K562 (cell line): ENCODE measurements around the gene ASCC3. TPM values are rescaled to one million over a fixed set of nuclear protein-coding genes. Genes with fewer than 3 reads are reported as not detected.
A peak's percentile ranks its signal among the peaks of the same experiment; 100 is the strongest.

Experiments used
- ATAC-seq: fragments of 200-7000 bp; cut with Tn5 transposase; 3 replicates; pipeline ENCODE4 v1.9.1; 2020; ENCODE audit warnings: moderate library complexity
- BruUV-seq: library from RNA; stranded (reverse); fragments of 400-500 nt; replicated peaks from 2 replicates; lab custom pipeline; 2021; lab: Mats Ljungman, UMichigan
- CTCF ChIA-PET: fragments of 300-600 bp; formaldehyde crosslinking; extraction: SDS; loops from one replicate; lab custom pipeline; 2021; ENCODE audit warnings: low intra/inter-chr PET ratio; lab: Yijun Ruan, JAX
- POLR2A ChIA-PET: fragments of 300-600, 350-650 bp; sonication (Branson Sonifier 250); formaldehyde crosslinking; extraction: SDS; loops from one replicate; lab custom pipeline; 2021; ENCODE audit warnings: antibody characterized with exemption, inconsistent platforms; lab: Yijun Ruan, JAX
- DNase-seq, 4 experiments: peaks; one replicate each; pipeline versions ENCODE4 v3.0.0 to v3.0.0-alpha.2; 2011 to 2018; ENCODE audit warnings: low spot score in 3 of 4, mixed read lengths in 3 of 4; ENCODE audit errors: extremely low read depth in 1 of 4
- FAIRE-seq: peaks from 2 replicates; lab custom pipeline; 2011; peaks lifted over from hg19 to GRCh38; lab: Jason Lieb, UNC
- H2AFZ ChIP-seq: 2 replicates; pipeline ENCODE4 v1.6.0; 2011; ENCODE audit warnings: low read depth, low read length, control low read depth, inconsistent platforms
- H3K27ac ChIP-seq: fragments of 200-600 bp; 3 replicates; pipeline ENCODE4 v1.8.0; 2011; ENCODE audit warnings: low read depth, mild to moderate bottlenecking, control low read depth, inconsistent platforms, low read length, moderate library complexity, mixed read lengths; ENCODE audit errors: extremely low read depth
- H3K27me3 ChIP-seq, 2 experiments: fragments of 300-600 bp in 1 of 2; 2 replicates in 1 of 2; 3 replicates in 1 of 2; pipeline versions ENCODE4 v1.6.0 to v1.8.0; 2011; ENCODE audit warnings: inconsistent platforms in 2 of 2, low read length in 2 of 2, mild to moderate bottlenecking in 1 of 2, mixed read lengths in 1 of 2, moderate library complexity in 1 of 2; ENCODE audit not compliant: control insufficient read depth in 2 of 2, insufficient read depth in 2 of 2
- H3K36me3 ChIP-seq: fragments of 300-600 bp; 3 replicates; pipeline ENCODE4 v1.8.0; 2011; ENCODE audit warnings: mild to moderate bottlenecking, low read length, inconsistent platforms; ENCODE audit not compliant: control insufficient read depth, insufficient read depth
- H3K4me1 ChIP-seq, 2 experiments: fragments of 200-600 bp in 1 of 2; replicated peaks in 1 of 2; 2 replicates in 1 of 2; 3 replicates in 1 of 2; pipeline versions ENCODE4 v1.5.1 to v1.8.0; 2011; ENCODE audit warnings: inconsistent platforms in 2 of 2, low read length in 2 of 2, mild to moderate bottlenecking in 1 of 2, mixed read lengths in 1 of 2, moderate library complexity in 1 of 2; ENCODE audit not compliant: control insufficient read depth in 2 of 2, insufficient read depth in 2 of 2
- H3K4me2 ChIP-seq: 2 replicates; pipeline ENCODE4 v1.6.1; 2011; ENCODE audit warnings: low read length, control low read depth, inconsistent platforms, mixed read lengths; ENCODE audit not compliant: insufficient read depth
- H3K4me3 ChIP-seq: fragments of 200-600 bp; sonication (generic), shearing (Covaris generic); 2 replicates; pipeline ENCODE4 v1.5.1; 2016; ENCODE audit warnings: control low read depth, inconsistent platforms
- H3K79me2 ChIP-seq: fragments of 200-600 bp; 3 replicates; pipeline ENCODE4 v1.8.0; 2011; ENCODE audit warnings: low read length, inconsistent platforms; ENCODE audit not compliant: control insufficient read depth, insufficient read depth
- H3K9ac ChIP-seq, 2 experiments: 2 replicates each; pipeline versions ENCODE4 v1.6.0 to v1.6.1; 2011; ENCODE audit warnings: low read depth in 2 of 2, low read length in 2 of 2, control low read depth in 1 of 2, inconsistent platforms in 1 of 2, mild to moderate bottlenecking in 1 of 2, mixed read lengths in 1 of 2; ENCODE audit not compliant: insufficient read depth in 1 of 2
- H3K9me1 ChIP-seq: one replicate; pipeline ENCODE4 v1.6.0; 2011; ENCODE audit warnings: inconsistent platforms, mild to moderate bottlenecking, low read length, moderate library complexity; ENCODE audit not compliant: control insufficient read depth, insufficient read depth
- H3K9me3 ChIP-seq: replicated peaks from 2 replicates; pipeline ENCODE4 v1.5.1; 2011; ENCODE audit warnings: low read depth, low read length, inconsistent platforms; ENCODE audit not compliant: control insufficient read depth, insufficient read depth
- H4K20me1 ChIP-seq: replicated peaks from 2 replicates; pipeline ENCODE4 v1.6.1; 2011; ENCODE audit warnings: low read length, inconsistent platforms, mixed read lengths; ENCODE audit not compliant: control insufficient read depth, insufficient read depth
- CEBPB ChIP-seq: fragments of 450-650 bp; IDR thresholded peaks from 2 replicates; pipeline ENCODE4 v1.6.1; 2016; ENCODE audit warnings: missing genetic modification characterization, missing compliant biosample characterization
- FOXA3 ChIP-seq, 2 experiments: fragments of 450-650 bp in 1 of 2; sonication (generic) in 1 of 2; formaldehyde crosslinking; IDR thresholded peaks in 1 of 2; conservative IDR thresholded peaks in 1 of 2; 2 replicates each; pipeline versions ENCODE4 v1.4.0 to v1.8.0; 2020 to 2022; ENCODE audit warnings: mild to moderate bottlenecking in 2 of 2, missing genetic modification reagents in 1 of 2
- FOXJ2 ChIP-seq: fragments of 200-800 bp; sonication (Bioruptor generic); IDR thresholded peaks from 2 replicates; pipeline ENCODE4 v1.6.1; 2016; ENCODE audit warnings: missing genetic modification characterization, missing compliant biosample characterization
- FOXP4 ChIP-seq: sonication (generic); formaldehyde crosslinking; IDR thresholded peaks from 2 replicates; pipeline ENCODE4 v1.8.0; 2022; ENCODE audit warnings: mild to moderate bottlenecking, missing genetic modification reagents, borderline replicate concordance
- MAFK ChIP-seq: IDR thresholded peaks from 2 replicates; pipeline ENCODE4 v1.6.1; 2011; ENCODE audit warnings: low read length, improper control_type of control experiment
- SRSF1 ChIP-seq: fragments of 200-400 bp; formaldehyde crosslinking; IDR thresholded peaks from 2 replicates; pipeline ENCODE4 v1.6.1; 2017; ENCODE audit warnings: mild to moderate bottlenecking, low read depth, low read length, moderate library complexity
- ZBTB1 ChIP-seq: sonication (generic); formaldehyde crosslinking; IDR thresholded peaks from 2 replicates; pipeline ENCODE4 v1.8.1; 2023; ENCODE audit warnings: missing genetic modification reagents, low read depth, mild to moderate bottlenecking, borderline replicate concordance
- ZNF384 ChIP-seq: IDR thresholded peaks from 2 replicates; pipeline ENCODE4 v1.6.1; 2012; ENCODE audit warnings: low read depth, low read length, improper control_type of control experiment
- ZNF644 ChIP-seq: fragments of 200-800 bp; sonication (Bioruptor generic); IDR thresholded peaks from 2 replicates; pipeline ENCODE4 v1.6.1; 2016; ENCODE audit warnings: low read depth, missing genetic modification characterization, missing compliant biosample characterization
- ZNF766 ChIP-seq: fragments of 200-800 bp; sonication (Bioruptor generic); conservative IDR thresholded peaks from 2 replicates; pipeline ENCODE4 v1.6.1; 2016; ENCODE audit warnings: missing genetic modification characterization, missing compliant biosample characterization
- WGBS: fragments of 100-300 bp; shearing (Covaris generic); methylation state at CpG from one replicate; pipeline ENCODE4 v1.1.6; 2016; ENCODE audit warnings: low coverage, mixed read lengths; ENCODE audit not compliant: insufficient coverage; ENCODE audit errors: missing lambda C conversion rate; 5-methylcytosine and 5-hydroxymethylcytosine counted together
- in situ Hi-C: fragments of 300-500 bp; cut with MboI; formaldehyde crosslinking; loops from 4 replicates; pipeline ENCODE4 v1.15.0; 2018; ENCODE audit warnings: inconsistent platforms, mixed read lengths
- intact Hi-C: fragments of 100-400 bp; cut with micrococcal nuclease; formaldehyde crosslinking; loops from 2 replicates; pipeline ENCODE4 v1.14.2; 2022
- polyA plus RNA-seq, 8 experiments: library from polyadenylated mRNA; depleted of rRNA in 4 of 8; stranded (reverse) in 5 of 8; unstranded in 3 of 8; fragments of >200 nt; fragmentation: Nextera tagmentation in 2 of 8; fragmentation: Illumina TruSeq in 1 of 8; extraction: Ambion mirVana in 2 of 8; extraction: Trizol in 1 of 8; gene quantifications; 2 replicates each; pipeline versions ENCODE4 v1.2.1 to v1.2.3, GENCODE V29; 2011 to 2014; ENCODE audit warnings: inconsistent platforms in 1 of 8, missing spikeins in 1 of 8
- total RNA-seq, 7 experiments: library from RNA; depleted of rRNA in 6 of 7; stranded (reverse); fragments of >200 nt in 6 of 7; fragmentation: Illumina TruSeq in 2 of 7; extraction: Trizol in 2 of 7; gene quantifications; 2 replicates each; pipeline versions ENCODE4 v1.2.1 to v1.2.3, GENCODE V29; 2011 to 2021; ENCODE audit warnings: low replicate concordance in 1 of 7
- TF ChIP-seq, protein P1 (sequence below): fragments of 250-450 bp; sonication (Bioruptor Pico); IDR thresholded peaks from 2 replicates; pipeline ENCODE4 v1.4.0; 2020; ENCODE audit warnings: mild to moderate bottlenecking
- TF ChIP-seq, protein P2 (sequence below), 2 experiments: fragments of 450-650 bp; IDR thresholded peaks; 2 replicates each; pipeline ENCODE4 v1.6.1; 2018; ENCODE audit warnings: mild to moderate bottlenecking in 2 of 2, low read depth in 1 of 2; ENCODE audit not compliant: partially characterized antibody in 2 of 2

The ASCC3 gene
- total and polyA plus RNA-seq, 9 of the 15 experiments (the other 6 are each of a cell fraction or from before 2014, with no cell fraction given) = 16.1 to 56.1 (median 33.9) TPM

DNA sequence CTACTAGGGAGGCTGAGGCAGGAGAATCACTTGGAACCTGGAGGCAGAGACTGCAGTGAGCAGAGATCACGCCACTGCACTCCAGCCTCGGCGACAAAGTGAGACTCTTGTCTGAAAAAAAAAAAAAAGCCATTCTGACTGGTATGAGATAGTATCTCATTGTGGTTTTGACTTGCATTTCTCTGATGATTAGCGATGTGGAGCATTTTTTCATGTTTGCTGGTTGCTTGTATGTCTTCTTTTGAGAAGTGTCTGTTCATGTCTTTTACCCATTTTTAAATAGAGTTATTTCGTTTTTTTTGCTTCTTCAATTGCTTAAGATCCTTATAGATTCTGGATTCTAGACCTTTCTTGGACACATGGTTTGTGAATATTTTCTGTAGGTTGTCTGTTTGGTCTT, 312.9 kb downstream of the ASCC3 start:
- no TSS peak for BruUV-seq
- TF ChIP-seq ZNF384 = peak; percentile 55; the same call in 1 of the 2 replicates
- TF ChIP-seq FOXP4 (CRISPR knock-in tag) = no peak
- TF ChIP-seq, protein P1, sequence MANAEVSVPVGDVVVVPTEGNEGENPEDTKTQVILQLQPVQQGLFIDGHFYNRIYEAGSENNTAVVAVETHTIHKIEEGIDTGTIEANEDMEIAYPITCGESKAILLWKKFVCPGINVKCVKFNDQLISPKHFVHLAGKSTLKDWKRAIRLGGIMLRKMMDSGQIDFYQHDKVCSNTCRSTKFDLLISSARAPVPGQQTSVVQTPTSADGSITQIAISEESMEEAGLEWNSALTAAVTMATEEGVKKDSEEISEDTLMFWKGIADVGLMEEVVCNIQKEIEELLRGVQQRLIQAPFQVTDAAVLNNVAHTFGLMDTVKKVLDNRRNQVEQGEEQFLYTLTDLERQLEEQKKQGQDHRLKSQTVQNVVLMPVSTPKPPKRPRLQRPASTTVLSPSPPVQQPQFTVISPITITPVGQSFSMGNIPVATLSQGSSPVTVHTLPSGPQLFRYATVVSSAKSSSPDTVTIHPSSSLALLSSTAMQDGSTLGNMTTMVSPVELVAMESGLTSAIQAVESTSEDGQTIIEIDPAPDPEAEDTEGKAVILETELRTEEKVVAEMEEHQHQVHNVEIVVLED = no peak
- no peak for TF ChIP-seq FOXJ2 (tag)
- TF ChIP-seq MAFK = no peak
- no peak for TF ChIP-seq ZBTB1 (CRISPR knock-in tag)
- peak; percentile 53; the same call in 1 of the 2 replicates for TF ChIP-seq ZNF766
- TF ChIP-seq FOXA3 (CRISPR knock-in tag; conservative IDR thresholded peaks at IDR 0.05 in 1 of 2, IDR thresholded peaks at IDR 0.05 in 1 of 2) = no peak
- TF ChIP-seq, protein P2, sequence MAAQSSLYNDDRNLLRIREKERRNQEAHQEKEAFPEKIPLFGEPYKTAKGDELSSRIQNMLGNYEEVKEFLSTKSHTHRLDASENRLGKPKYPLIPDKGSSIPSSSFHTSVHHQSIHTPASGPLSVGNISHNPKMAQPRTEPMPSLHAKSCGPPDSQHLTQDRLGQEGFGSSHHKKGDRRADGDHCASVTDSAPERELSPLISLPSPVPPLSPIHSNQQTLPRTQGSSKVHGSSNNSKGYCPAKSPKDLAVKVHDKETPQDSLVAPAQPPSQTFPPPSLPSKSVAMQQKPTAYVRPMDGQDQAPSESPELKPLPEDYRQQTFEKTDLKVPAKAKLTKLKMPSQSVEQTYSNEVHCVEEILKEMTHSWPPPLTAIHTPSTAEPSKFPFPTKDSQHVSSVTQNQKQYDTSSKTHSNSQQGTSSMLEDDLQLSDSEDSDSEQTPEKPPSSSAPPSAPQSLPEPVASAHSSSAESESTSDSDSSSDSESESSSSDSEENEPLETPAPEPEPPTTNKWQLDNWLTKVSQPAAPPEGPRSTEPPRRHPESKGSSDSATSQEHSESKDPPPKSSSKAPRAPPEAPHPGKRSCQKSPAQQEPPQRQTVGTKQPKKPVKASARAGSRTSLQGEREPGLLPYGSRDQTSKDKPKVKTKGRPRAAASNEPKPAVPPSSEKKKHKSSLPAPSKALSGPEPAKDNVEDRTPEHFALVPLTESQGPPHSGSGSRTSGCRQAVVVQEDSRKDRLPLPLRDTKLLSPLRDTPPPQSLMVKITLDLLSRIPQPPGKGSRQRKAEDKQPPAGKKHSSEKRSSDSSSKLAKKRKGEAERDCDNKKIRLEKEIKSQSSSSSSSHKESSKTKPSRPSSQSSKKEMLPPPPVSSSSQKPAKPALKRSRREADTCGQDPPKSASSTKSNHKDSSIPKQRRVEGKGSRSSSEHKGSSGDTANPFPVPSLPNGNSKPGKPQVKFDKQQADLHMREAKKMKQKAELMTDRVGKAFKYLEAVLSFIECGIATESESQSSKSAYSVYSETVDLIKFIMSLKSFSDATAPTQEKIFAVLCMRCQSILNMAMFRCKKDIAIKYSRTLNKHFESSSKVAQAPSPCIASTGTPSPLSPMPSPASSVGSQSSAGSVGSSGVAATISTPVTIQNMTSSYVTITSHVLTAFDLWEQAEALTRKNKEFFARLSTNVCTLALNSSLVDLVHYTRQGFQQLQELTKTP (IDR thresholded peaks at IDR 0.05; ENCODE audit: low read depth in 1 of 2, partially characterized antibody in 2 of 2) = peak in 1 of 2 experiments; percentile 95
- no peak for TF ChIP-seq ZNF644 (tag)
- no peak for TF ChIP-seq CEBPB (tag)
- no peak for TF ChIP-seq SRSF1

More for the DNA sequence above, 312.9 kb downstream of the ASCC3 start:
- WGBS = 38% methylated on average over 5 of the region's 5 CpGs
- ATAC-seq = no peak
- no peaks in the 10 kb centered on the region for H4K20me1 ChIP-seq
- no peak for FAIRE-seq
- no peaks in the 10 kb centered on the region for H3K9me1 ChIP-seq
- no peak overlapping the region for H2AFZ ChIP-seq
- H3K36me3 ChIP-seq = no peaks in the 10 kb centered on the region
- in situ Hi-C loops (no loop called here), intact Hi-C loops (no loop called here)
- H3K9ac ChIP-seq = no peak overlapping the region
- CTCF ChIA-PET = no interaction called here
- no peaks in the 10 kb centered on the region for H3K27me3 ChIP-seq
- no peak overlapping the region for H3K27ac ChIP-seq
- H3K9me3 ChIP-seq = no peaks in the 10 kb centered on the region
- no peak for DNase-seq
- no peaks in the 10 kb centered on the region for H3K79me2 ChIP-seq
- no peak overlapping the region for H3K4me3 ChIP-seq
- H3K4me1 ChIP-seq = no peaks in the 10 kb centered on the region
- no peak overlapping the region for H3K4me2 ChIP-seq
- POLR2A ChIA-PET = no interaction called here
